ENCODE data around the gene PC.

GRCh38 chr11:66864924-66865697 lies 93.1 kb downstream of the PC start:
- no peak for TF ChIP-seq CTCF (conservative IDR thresholded peaks at IDR 0.05; ENCODE audit: low read depth, low read length)
- TF ChIP-seq EZH2 (IDR thresholded peaks at IDR 0.05; ENCODE audit: low read length, unreplicated experiment) = no peak
- TF ChIP-seq EZH2phosphoT487 (IDR thresholded peaks at IDR 0.05; ENCODE audit: borderline replicate concordance, low read length) = no peak

Data from PC-3 (cell line).